AG09309 (cell line): ENCODE data around the gene MRFAP1L1.

ENCODE experiments used
- DNase-seq: peaks from one replicate; pipeline ENCODE4 v3.0.0-alpha.2; 2010; ENCODE audit warnings: low read depth
- H3K4me3 ChIP-seq: 2 replicates; pipeline ENCODE4 v1.5.1; 2011; ENCODE audit warnings: mild to moderate bottlenecking, low read depth, low read length, moderate library complexity; ENCODE audit not compliant: control insufficient read depth
- CTCF ChIP-seq: IDR thresholded peaks from 2 replicates; pipeline ENCODE4 v1.5.1; 2011; ENCODE audit warnings: mild to moderate bottlenecking, low read depth, low read length, inconsistent platforms; ENCODE audit not compliant: insufficient read depth, control insufficient read depth; ENCODE audit errors: missing control alignments

Gene MRFAP1L1

GRCh38 chr4:6734165-6734786, 24.6 kb upstream of the MRFAP1L1 start:
- H3K4me3 ChIP-seq = no peak overlapping the region
- TF ChIP-seq CTCF = no peak
- DNase-seq = no peak

- no peak overlapping the region for H3K4me3 ChIP-seq
- no peak for TF ChIP-seq CTCF
- DNase-seq = no peak
These were observed 23.9 kb upstream of the MRFAP1L1 start for GRCh38 chr4:6733358-6734164.

- no peak for TF ChIP-seq CTCF
- H3K4me3 ChIP-seq = no peak overlapping the region
- peak; percentile 79 for DNase-seq
These were observed 23.0 kb upstream of the MRFAP1L1 start for GRCh38 chr4:6732441-6733357.

- H3K4me3 ChIP-seq = no peak overlapping the region
- no peak for DNase-seq
- TF ChIP-seq CTCF = no peak
These were observed 22.1 kb upstream of the MRFAP1L1 start for GRCh38 chr4:6731780-6732179.

GRCh38 chr4:6731318-6731675, 21.6 kb upstream of the MRFAP1L1 start:
- DNase-seq = no peak
- no peak overlapping the region for H3K4me3 ChIP-seq
- no peak for TF ChIP-seq CTCF

GRCh38 chr4:6730603-6731317, 21.1 kb upstream of the MRFAP1L1 start:
- DNase-seq = no peak
- no peak for TF ChIP-seq CTCF
- no peak overlapping the region for H3K4me3 ChIP-seq
